ENCODE measurements around the gene ZBTB8OS. TPM values are rescaled to one million over a fixed set of nuclear protein-coding genes. Genes with fewer than 3 reads are reported as not detected.

Gene ZBTB8OS
- total RNA-seq, 2 experiments from 2014 or later: 23.9 to 24.1 TPM

DNA sequence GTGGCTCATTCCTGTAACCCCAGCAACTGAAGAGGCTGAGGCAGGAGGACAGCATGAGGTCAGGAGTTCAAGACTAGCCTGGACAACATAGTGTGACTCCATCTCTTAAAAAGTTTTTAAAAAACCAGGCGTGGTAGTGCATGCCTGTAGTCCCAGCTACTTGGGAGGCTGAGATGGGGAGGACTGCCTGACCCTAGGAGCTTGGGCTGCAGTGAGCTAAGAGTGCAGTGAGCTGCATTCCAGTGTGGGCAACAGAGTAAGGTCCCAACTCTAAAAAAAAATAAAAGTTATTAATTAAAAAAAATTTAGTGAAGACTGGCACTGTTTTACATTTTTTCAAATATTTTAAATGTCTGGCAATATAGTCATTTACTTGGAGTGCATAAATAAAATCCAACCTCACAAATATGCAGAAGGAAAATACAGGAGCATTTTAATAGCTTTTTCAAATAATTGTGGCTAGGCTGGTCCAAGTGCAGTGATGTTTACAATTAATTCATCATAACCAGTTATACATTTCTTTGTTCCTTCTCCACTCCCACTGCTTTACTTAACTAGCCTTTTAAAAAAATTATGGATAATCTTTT, 10.8 kb downstream of the ZBTB8OS start:
- TF ChIP-seq, protein P1, sequence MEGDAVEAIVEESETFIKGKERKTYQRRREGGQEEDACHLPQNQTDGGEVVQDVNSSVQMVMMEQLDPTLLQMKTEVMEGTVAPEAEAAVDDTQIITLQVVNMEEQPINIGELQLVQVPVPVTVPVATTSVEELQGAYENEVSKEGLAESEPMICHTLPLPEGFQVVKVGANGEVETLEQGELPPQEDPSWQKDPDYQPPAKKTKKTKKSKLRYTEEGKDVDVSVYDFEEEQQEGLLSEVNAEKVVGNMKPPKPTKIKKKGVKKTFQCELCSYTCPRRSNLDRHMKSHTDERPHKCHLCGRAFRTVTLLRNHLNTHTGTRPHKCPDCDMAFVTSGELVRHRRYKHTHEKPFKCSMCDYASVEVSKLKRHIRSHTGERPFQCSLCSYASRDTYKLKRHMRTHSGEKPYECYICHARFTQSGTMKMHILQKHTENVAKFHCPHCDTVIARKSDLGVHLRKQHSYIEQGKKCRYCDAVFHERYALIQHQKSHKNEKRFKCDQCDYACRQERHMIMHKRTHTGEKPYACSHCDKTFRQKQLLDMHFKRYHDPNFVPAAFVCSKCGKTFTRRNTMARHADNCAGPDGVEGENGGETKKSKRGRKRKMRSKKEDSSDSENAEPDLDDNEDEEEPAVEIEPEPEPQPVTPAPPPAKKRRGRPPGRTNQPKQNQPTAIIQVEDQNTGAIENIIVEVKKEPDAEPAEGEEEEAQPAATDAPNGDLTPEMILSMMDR (IDR thresholded peaks at IDR 0.05): no peak
- Histone ChIP-seq H3K4me1 (ENCODE audit: insufficient read depth, low read length) (no peaks in the 10 kb centered on the region), H3K4me3 (ENCODE audit: low read length) (no peak overlapping the region), H3K27ac (ENCODE audit: low read depth in 1 of 2, low read length in 2 of 2) (no peak overlapping the region), H3K9me3 (ENCODE audit: control insufficient read depth in 1 of 2, insufficient read depth in 1 of 2, low read length in 2 of 2) (no peaks in the 10 kb centered on the region), H3K27me3 (ENCODE audit: control insufficient read depth in 1 of 2, insufficient read depth in 2 of 2, low read length in 2 of 2) (no peaks in the 10 kb centered on the region), H3K36me3 (ENCODE audit: insufficient read depth, low read length) (peaks cover 20% of the 10 kb centered on the region)
- Mint-ChIP-seq H3K9me3 (no peaks in the 10 kb centered on the region), H3K27me3 (no peaks in the 10 kb centered on the region), H3K36me3 (ENCODE audit: low read depth) (peaks cover 36% of the 10 kb centered on the region), H3K4me3 (no peak overlapping the region), H3K27ac (no peak overlapping the region), H3K4me1 (ENCODE audit: low read depth) (peaks cover 19% of the 10 kb centered on the region)
- CTCF ChIA-PET: no interaction called here
- DNase-seq (no peak), ATAC-seq (ENCODE audit: poor library complexity) (no peak)
- intact Hi-C loops (cut with DNase I, micrococcal nuclease): loop anchor here in 1 of 2 experiments (10.0 kb wide), 1 partner anchor 835 kb away; the partner anchor contains the start of gene ZSCAN20
- POLR2A ChIA-PET: interaction anchor here (0.6 to 2.5 kb wide), 2 partner anchors 9 to 12 kb away, joined by 3 to 8 read pairs; partner anchors contain the start of gene RBBP4

DNA sequence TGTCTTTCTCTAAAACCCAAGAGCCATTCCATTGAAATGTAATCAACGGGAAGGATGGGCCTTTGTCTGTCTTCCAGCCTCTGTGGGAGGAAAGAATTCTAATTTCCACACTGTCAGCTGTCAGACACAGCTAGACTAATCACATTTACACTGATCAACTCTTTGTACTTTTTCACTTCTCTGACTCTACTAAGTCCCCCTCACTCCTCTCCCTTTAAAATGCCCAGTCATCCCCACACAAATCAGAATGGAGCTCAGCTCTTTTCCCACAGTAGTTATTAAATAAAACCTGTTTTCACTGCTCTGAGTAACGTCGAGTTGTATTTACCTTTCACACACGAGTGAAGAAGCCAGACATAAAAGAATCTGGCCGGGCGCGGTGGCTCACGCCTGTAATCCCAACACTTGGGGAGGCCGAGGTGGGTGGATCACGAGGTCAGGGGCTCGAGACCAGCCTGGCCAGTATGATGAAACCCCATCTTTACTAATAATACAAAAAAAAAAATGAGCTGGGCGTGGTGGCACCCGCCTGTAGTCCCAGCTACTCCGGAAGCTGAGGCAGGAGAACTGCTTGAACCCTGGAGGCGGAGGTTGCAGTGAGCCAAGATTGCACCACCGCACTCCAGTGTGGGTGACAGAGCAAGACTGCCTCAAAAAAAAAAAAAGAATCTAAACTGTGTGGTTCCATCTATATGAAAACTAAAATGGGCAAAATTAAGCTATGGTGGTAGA, 13.3 kb downstream of the ZBTB8OS start:
- intact Hi-C loops (cut with DNase I, micrococcal nuclease): no loop called here
- TF ChIP-seq, protein P1 (IDR thresholded peaks at IDR 0.05): no peak

DNA sequence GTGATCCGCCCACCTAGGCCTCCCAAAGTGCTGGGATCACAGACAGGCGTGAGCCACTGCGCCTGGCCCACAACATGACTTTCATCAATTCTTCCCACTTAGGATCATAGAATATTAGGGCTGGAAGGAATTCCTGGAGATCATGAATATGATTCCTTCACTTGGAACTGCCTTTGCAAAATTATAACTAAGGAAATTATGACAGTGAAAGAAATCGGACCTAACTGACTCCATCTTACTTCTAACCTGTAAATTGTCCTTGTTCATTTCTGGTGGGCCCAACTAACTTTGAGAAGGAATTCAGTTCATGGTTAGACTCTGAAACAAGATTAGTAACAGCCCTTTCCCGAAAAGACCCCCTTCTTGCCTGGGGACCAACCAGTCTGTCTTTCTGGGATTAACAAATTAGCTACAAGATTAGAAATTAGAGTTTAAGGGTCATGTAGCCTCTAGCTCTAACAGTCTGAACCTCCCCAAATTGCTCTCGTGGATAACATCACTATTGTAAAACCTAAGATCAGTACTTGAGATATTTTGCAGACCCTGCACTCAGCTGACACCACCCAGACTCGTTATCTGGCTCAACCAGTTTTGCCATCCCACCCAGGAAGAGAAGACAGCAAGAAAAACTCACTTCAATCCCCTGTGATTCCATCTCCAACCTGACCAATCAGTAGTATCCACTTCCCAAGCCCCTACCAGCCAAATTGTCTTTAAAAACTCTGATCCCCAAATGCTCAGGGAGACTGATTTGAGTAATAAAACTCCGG, 14.7 kb downstream of the ZBTB8OS start:
- CTCF ChIA-PET: no interaction called here
- DNase-seq: no peak
- no peak overlapping the region for H3K4me3 ChIP-seq (ENCODE audit: low read length)
- H3K27me3 ChIP-seq (ENCODE audit: control insufficient read depth in 1 of 2, insufficient read depth in 2 of 2, low read length in 2 of 2): no peaks in the 10 kb centered on the region
- POLR2A ChIA-PET: interaction anchor here (0.6 to 0.7 kb wide), 2 partner anchors 11 to 15 kb away, joined by 3 to 4 read pairs; partner anchors contain the start of gene RBBP4
- no peaks in the 10 kb centered on the region for H3K9me3 ChIP-seq (ENCODE audit: control insufficient read depth in 1 of 2, insufficient read depth in 1 of 2, low read length in 2 of 2)
- H3K27ac Mint-ChIP-seq: no peak overlapping the region
- H3K27me3 Mint-ChIP-seq: no peaks in the 10 kb centered on the region
- intact Hi-C loops (cut with DNase I, micrococcal nuclease): no loop called here
- no peak overlapping the region for H3K4me3 Mint-ChIP-seq
- H3K4me1 ChIP-seq (ENCODE audit: insufficient read depth, low read length): no peaks in the 10 kb centered on the region
- no peaks in the 10 kb centered on the region for H3K9me3 Mint-ChIP-seq
- ATAC-seq (ENCODE audit: poor library complexity): no peak
- H3K36me3 Mint-ChIP-seq (ENCODE audit: low read depth): peaks cover 57% of the 10 kb centered on the region
- H3K27ac ChIP-seq (ENCODE audit: low read depth in 1 of 2, low read length in 2 of 2): no peak overlapping the region
- TF ChIP-seq, protein P1 (IDR thresholded peaks at IDR 0.05): no peak
- peaks cover 27% of the 10 kb centered on the region for H3K4me1 Mint-ChIP-seq (ENCODE audit: low read depth)
- H3K36me3 ChIP-seq (ENCODE audit: insufficient read depth, low read length): peaks cover 43% of the 10 kb centered on the region

More for the DNA sequence above, 13.3 kb downstream of the ZBTB8OS start:
- Histone ChIP-seq H3K4me3 (ENCODE audit: low read length) (no peak overlapping the region), H3K9me3 (ENCODE audit: control insufficient read depth in 1 of 2, insufficient read depth in 1 of 2, low read length in 2 of 2) (no peaks in the 10 kb centered on the region), H3K27me3 (ENCODE audit: control insufficient read depth in 1 of 2, insufficient read depth in 2 of 2, low read length in 2 of 2) (no peaks in the 10 kb centered on the region), H3K36me3 (ENCODE audit: insufficient read depth, low read length) (peaks cover 39% of the 10 kb centered on the region), H3K4me1 (ENCODE audit: insufficient read depth, low read length) (no peaks in the 10 kb centered on the region), H3K27ac (ENCODE audit: low read depth in 1 of 2, low read length in 2 of 2) (no peak overlapping the region)
- H3K27ac Mint-ChIP-seq: no peak overlapping the region
- no peaks in the 10 kb centered on the region for H3K27me3 Mint-ChIP-seq
- DNase-seq (no peak), ATAC-seq (ENCODE audit: poor library complexity) (no peak)
- POLR2A ChIA-PET: interaction anchor here (0.8 kb wide), 1 partner anchor 14 kb away, joined by 4 read pairs; the partner anchor contains the start of genes RBBP4 and ZBTB8OS
- no peaks in the 10 kb centered on the region for H3K9me3 Mint-ChIP-seq
- peaks cover 50% of the 10 kb centered on the region for H3K36me3 Mint-ChIP-seq (ENCODE audit: low read depth)
- CTCF ChIA-PET: no interaction called here
- no peak overlapping the region for H3K4me3 Mint-ChIP-seq
- peaks cover 27% of the 10 kb centered on the region for H3K4me1 Mint-ChIP-seq (ENCODE audit: low read depth)

Measured in CD4-positive, alpha-beta T cell (primary cell).